H9 (cell line): ENCODE measurements around the gene ZC3H12C. TPM values are rescaled to one million over a fixed set of nuclear protein-coding genes. Genes with fewer than 3 reads are reported as not detected.

Source experiments
- DNase-seq: peaks from one replicate; pipeline ENCODE4 v3.0.0-alpha.2; 2017
- H2AFZ ChIP-seq: one replicate; pipeline ENCODE4 v1.6.1; 2013; ENCODE audit warnings: mild to moderate bottlenecking, low read length, control low read depth, moderate library complexity
- H2AK5ac ChIP-seq: 2 replicates; pipeline ENCODE4 v1.6.1; 2013; ENCODE audit warnings: low read length, control low read depth, mixed read lengths; ENCODE audit not compliant: insufficient read length
- H2BK120ac ChIP-seq: one replicate; pipeline ENCODE4 v1.6.1; 2013; ENCODE audit warnings: low read depth, mild to moderate bottlenecking, low read length, control low read depth, inconsistent platforms; ENCODE audit not compliant: poor library complexity, severe bottlenecking
- H2BK12ac ChIP-seq: 2 replicates; pipeline ENCODE4 v1.6.1; 2013; ENCODE audit warnings: low read length, control low read depth, mixed read lengths, low read depth; ENCODE audit not compliant: insufficient read length
- H2BK15ac ChIP-seq: 2 replicates; pipeline ENCODE4 v1.6.1; 2013; ENCODE audit warnings: low read depth, low read length, control low read depth
- H2BK20ac ChIP-seq: one replicate; pipeline ENCODE4 v1.6.1; 2013; ENCODE audit warnings: low read depth, mild to moderate bottlenecking, low read length, control low read depth, inconsistent platforms; ENCODE audit not compliant: poor library complexity, severe bottlenecking
- H2BK5ac ChIP-seq: 2 replicates; pipeline ENCODE4 v1.6.1; 2013; ENCODE audit warnings: low read length, control low read depth, mixed read lengths; ENCODE audit not compliant: insufficient read length
- H3K14ac ChIP-seq: 2 replicates; pipeline ENCODE4 v1.6.1; 2013; ENCODE audit warnings: low read length, control low read depth; ENCODE audit not compliant: insufficient read depth
- H3K18ac ChIP-seq: 2 replicates; pipeline ENCODE4 v1.6.1; 2013; ENCODE audit warnings: low read depth, mild to moderate bottlenecking, mixed read lengths, low read length, control low read depth; ENCODE audit not compliant: insufficient read length
- H3K23ac ChIP-seq: 2 replicates; pipeline ENCODE4 v1.6.1; 2013; ENCODE audit warnings: low read length, control low read depth, mixed read lengths, low read depth; ENCODE audit not compliant: insufficient read length
- H3K23me2 ChIP-seq: 2 replicates; pipeline ENCODE4 v1.6.1; 2013; ENCODE audit warnings: low read depth, mild to moderate bottlenecking, mixed read lengths, low read length, control low read depth; ENCODE audit not compliant: insufficient read length, poor library complexity, severe bottlenecking
- H3K27ac ChIP-seq: 2 replicates; pipeline ENCODE4 v1.5.1; 2013; ENCODE audit warnings: low read length, control low read depth, mixed read lengths, low read depth; ENCODE audit not compliant: insufficient read length
- H3K27me3 ChIP-seq: 2 replicates; pipeline ENCODE4 v1.6.1; 2013; ENCODE audit warnings: low read length, control low read depth, inconsistent platforms; ENCODE audit not compliant: insufficient read depth
- H3K4ac ChIP-seq: 2 replicates; pipeline ENCODE4 v1.6.1; 2013; ENCODE audit warnings: low read depth, mild to moderate bottlenecking, control low read depth, inconsistent platforms, low read length, moderate library complexity
- H3K4me1 ChIP-seq: 2 replicates; pipeline ENCODE4 v1.6.1; 2013; ENCODE audit warnings: low read length, control low read depth, inconsistent platforms; ENCODE audit not compliant: insufficient read depth
- H3K4me2 ChIP-seq: 2 replicates; pipeline ENCODE4 v1.6.1; 2013; ENCODE audit warnings: low read length, control low read depth, mixed read lengths; ENCODE audit not compliant: insufficient read length, insufficient read depth
- H3K56ac ChIP-seq: 2 replicates; pipeline ENCODE4 v1.6.1; 2013; ENCODE audit warnings: low read depth, mild to moderate bottlenecking, mixed read lengths, low read length, control low read depth; ENCODE audit not compliant: insufficient read length
- H3K79me1 ChIP-seq: 2 replicates; pipeline ENCODE4 v1.6.1; 2013; ENCODE audit warnings: low read depth, mild to moderate bottlenecking, moderate library complexity, low read length, control low read depth, inconsistent platforms; ENCODE audit not compliant: insufficient read depth, poor library complexity, severe bottlenecking
- H3K79me2 ChIP-seq: 2 replicates; pipeline ENCODE4 v1.6.1; 2013; ENCODE audit warnings: low read length, control low read depth, inconsistent platforms; ENCODE audit not compliant: insufficient read depth
- H3K9ac ChIP-seq: 2 replicates; pipeline ENCODE4 v1.6.1; 2013; ENCODE audit warnings: low read length, control low read depth, mixed read lengths; ENCODE audit not compliant: insufficient read length; ENCODE audit errors: extremely low read depth
- H3K9me3 ChIP-seq: one replicate; pipeline ENCODE4 v1.6.1; 2013; ENCODE audit warnings: low read depth, low read length, inconsistent platforms; ENCODE audit not compliant: control insufficient read depth
- H3T11ph ChIP-seq: one replicate; pipeline ENCODE4 v1.6.1; 2013; ENCODE audit warnings: mild to moderate bottlenecking, low read length, control low read depth, inconsistent platforms
- H4K20me1 ChIP-seq: one replicate; pipeline ENCODE4 v1.6.1; 2013; ENCODE audit not compliant: control insufficient read depth, insufficient read length, insufficient read depth
- H4K5ac ChIP-seq: 2 replicates; pipeline ENCODE4 v1.6.1; 2013; ENCODE audit warnings: low read depth, mild to moderate bottlenecking, mixed read lengths, low read length, control low read depth; ENCODE audit not compliant: insufficient read length
- H4K8ac ChIP-seq: replicated peaks from 2 replicates; pipeline ENCODE4 v1.6.1; 2013; ENCODE audit warnings: low read length, control low read depth, mixed read lengths, low read depth; ENCODE audit not compliant: insufficient read length
- H4K91ac ChIP-seq: 2 replicates; pipeline ENCODE4 v1.6.1; 2013; ENCODE audit warnings: low read depth, mild to moderate bottlenecking, moderate library complexity, mixed read lengths, low read length, control low read depth; ENCODE audit not compliant: insufficient read length
- H3K27ac Mint-ChIP-seq, 3 experiments: 2 replicates in 2 of 3; 3 replicates in 1 of 3; pipeline ENCODE4 v1.8.0; 2020 to 2021; ENCODE audit warnings: mixed read lengths in 3 of 3, mild to moderate bottlenecking in 1 of 3, moderate library complexity in 1 of 3
- H3K27me3 Mint-ChIP-seq: 2 replicates; pipeline ENCODE4 v1.8.0; 2021; ENCODE audit warnings: low read depth, mild to moderate bottlenecking, moderate library complexity, mixed read lengths
- H3K36me3 Mint-ChIP-seq, 3 experiments: 2 replicates in 2 of 3; 3 replicates in 1 of 3; pipeline ENCODE4 v1.8.0; 2020 to 2021; ENCODE audit warnings: low read depth in 3 of 3, mixed read lengths in 3 of 3; ENCODE audit not compliant: insufficient read depth in 1 of 3
- H3K4me1 Mint-ChIP-seq, 2 experiments: 2 replicates each; pipeline ENCODE4 v1.8.0; 2020; ENCODE audit warnings: mixed read lengths in 2 of 2
- H3K4me3 Mint-ChIP-seq, 2 experiments: 2 replicates in 1 of 2; 3 replicates in 1 of 2; pipeline ENCODE4 v1.8.0; 2020 to 2021; ENCODE audit warnings: mild to moderate bottlenecking in 2 of 2, mixed read lengths in 2 of 2, moderate library complexity in 1 of 2
- H3K9me3 Mint-ChIP-seq, 2 experiments: 2 replicates in 1 of 2; 3 replicates in 1 of 2; pipeline ENCODE4 v1.8.0; 2020; ENCODE audit warnings: mild to moderate bottlenecking in 2 of 2, mixed read lengths in 2 of 2, moderate library complexity in 1 of 2
- CTCF ChIP-seq: fragments of 200-600 bp; sonication (generic); conservative IDR thresholded peaks from 3 replicates; pipeline ENCODE4 v1.8.0; 2021; ENCODE audit warnings: antibody characterized with exemption, mild to moderate bottlenecking
- WGBS: extraction: QIAGEN DNeasy Blood & Tissue Kit; methylation state at CpG from one replicate; pipeline ENCODE4 v1.1.7; 2013; ENCODE audit warnings: missing lambda C conversion rate, low lambda C conversion rate, mixed read lengths; ENCODE audit not compliant: insufficient read length; ENCODE audit errors: extremely low coverage; 5-methylcytosine and 5-hydroxymethylcytosine counted together
- total RNA-seq: library from RNA; stranded (reverse); gene quantifications from 2 replicates; pipeline ENCODE4 v1.2.1, GENCODE V29; 2021

Gene ZC3H12C
- total RNA-seq, 1 experiment from 2014 or later = 4.8 TPM

GRCh38 chr11:110126936-110127335 lies 33.7 kb downstream of the ZC3H12C start:
- whole genome bisulfite sequencing = no CpG with 5 or more reads among the region's 4 CpGs

More at GRCh38 chr11:110126936-110127335, 33.7 kb downstream of the ZC3H12C start:
- H3K79me2 ChIP-seq = no peaks in the 10 kb centered on the region
- no peaks in the 10 kb centered on the region for H3K23me2 ChIP-seq
- H3K9me3 ChIP-seq = no peaks in the 10 kb centered on the region
- Mint-ChIP-seq H3K27me3 (no peaks in the 10 kb centered on the region), H3K4me1 (peaks cover 52 to 70% of the 10 kb centered on the region in 2 experiments), H3K27ac (no peak overlapping the region), H3K9me3 (no peaks in the 10 kb centered on the region), H3K36me3 (0 out of 7 replicates have a peak, but pooled peaks cover 0 to 3% (median 0%) of the 10 kb centered on the region in 3 experiments), H3K4me3 (no peak overlapping the region)
- no peak overlapping the region for H2BK120ac ChIP-seq
- no peak overlapping the region for H2AK5ac ChIP-seq
- no peak overlapping the region for H2AFZ ChIP-seq
- no peak overlapping the region for H2BK15ac ChIP-seq
- H3K56ac ChIP-seq = no peak overlapping the region
- H3K23ac ChIP-seq = no peak overlapping the region
- H3K4me1 ChIP-seq = peaks cover 4% of the 10 kb centered on the region; the same call in 1 of the 2 replicates
- H3K14ac ChIP-seq = no peak overlapping the region
- H2BK12ac ChIP-seq = no peak overlapping the region
- DNase-seq = no peak
- H2BK5ac ChIP-seq = no peak overlapping the region
- no peak overlapping the region for H3T11ph ChIP-seq
- H2BK20ac ChIP-seq = no peak overlapping the region
- no peak for TF ChIP-seq CTCF
- no peak overlapping the region for H3K18ac ChIP-seq
- H3K79me1 ChIP-seq = no peaks in the 10 kb centered on the region
- no peak overlapping the region for H3K9ac ChIP-seq
- H3K27me3 ChIP-seq = no peaks in the 10 kb centered on the region
- H3K4me2 ChIP-seq = no peak overlapping the region
- no peak overlapping the region for H4K5ac ChIP-seq
- no peak overlapping the region for H3K27ac ChIP-seq
- no peak overlapping the region for H4K91ac ChIP-seq
- H4K20me1 ChIP-seq = no peaks in the 10 kb centered on the region
- H3K4ac ChIP-seq = no peak overlapping the region
- no peak overlapping the region for H4K8ac ChIP-seq
